ENCODE results near the gene SPAG6. TPM values are rescaled to one million over a fixed set of nuclear protein-coding genes. Genes with fewer than 3 reads are reported as not detected.

Gene SPAG6
- total RNA-seq, 1 experiment from 2014 or later, result 0.79 TPM

DNA sequence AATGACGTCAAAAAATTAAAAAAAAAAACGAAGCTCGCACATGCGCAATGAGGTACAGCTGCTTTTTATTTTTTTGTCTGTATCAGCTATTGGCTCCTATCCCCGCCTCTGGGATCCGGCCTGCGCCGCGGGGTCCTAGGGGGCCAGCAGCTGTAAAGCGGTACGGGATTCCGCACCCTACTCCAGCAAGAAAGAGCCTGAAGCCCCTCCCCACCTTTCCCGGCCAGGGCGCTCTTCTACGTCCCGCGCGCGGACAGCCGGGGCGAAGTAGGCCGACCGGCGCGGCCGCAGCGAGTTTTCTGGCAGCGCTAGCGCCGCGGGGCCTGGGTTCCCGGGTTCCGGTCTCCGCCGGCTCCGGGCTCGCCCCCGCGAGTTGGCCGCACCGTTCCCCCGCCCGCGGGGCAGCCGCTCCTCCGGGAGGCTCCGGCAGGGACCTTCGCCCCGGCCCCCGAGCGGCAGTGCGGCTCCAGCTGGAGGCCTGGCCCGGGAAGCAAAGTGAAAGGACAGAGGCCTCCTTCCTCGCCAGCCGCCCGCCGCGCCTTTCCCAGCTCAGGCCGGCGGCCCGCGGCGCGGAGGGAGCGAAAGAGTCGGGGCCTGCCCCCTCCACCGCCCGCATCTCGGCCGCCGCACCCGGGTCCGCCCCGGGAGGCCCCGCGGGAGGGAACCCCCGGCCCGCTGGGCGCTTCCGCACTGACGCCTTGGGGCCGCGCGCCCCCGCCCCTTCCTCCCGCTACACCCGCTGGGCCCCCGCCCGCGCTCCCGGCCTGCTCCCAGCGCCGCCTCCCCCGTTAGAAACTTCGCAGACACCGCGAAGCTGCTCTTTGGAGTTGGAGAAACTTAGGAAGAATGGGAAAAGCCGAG, 4.7 kb upstream of the SPAG6 start:
- no TSS peak for BruUV-seq (replicated peaks)
- H3K4me3 Mint-ChIP-seq (ENCODE audit: unreplicated experiment), result peak overlapping the region; percentile 91
- Histone ChIP-seq H3K36me3 (ENCODE audit: control insufficient read depth, insufficient read depth, low read length) (no peaks in the 10 kb centered on the region), H3K27me3 (replicated peaks; ENCODE audit: control insufficient read depth, insufficient read depth, low read length) (no peaks in the 10 kb centered on the region; the same call in 1 of the 2 replicates), H3K4me3 (ENCODE audit: low read depth, low read length) (peak overlapping the region; percentile 74), H3K4me1 (peaks cover 5% of the 10 kb centered on the region; the same call in 1 of the 2 replicates), H3K9me3 (no peaks in the 10 kb centered on the region)
- H3K36me3 Mint-ChIP-seq (ENCODE audit: insufficient read depth, unreplicated experiment), result peaks cover 12% of the 10 kb centered on the region
- DNase-seq, result peak; percentile 70 to 82
- intact Hi-C loops (cut with micrococcal nuclease; ENCODE audit: unreplicated experiment), result loop anchor here (1.0 to 5.0 kb wide), 4 partner anchors 18 to 97 kb away; partner anchors contain the start of gene COMMD3
- peaks cover 5% of the 10 kb centered on the region for H3K27me3 Mint-ChIP-seq (ENCODE audit: insufficient read depth, unreplicated experiment)
- POLR2A ChIA-PET, result interaction anchor here (0.5 to 1.2 kb wide), 13 partner anchors 13 to 821 kb away, joined by 3 to 16 read pairs (median 4); partner anchors contain the start of gene COMMD3
- H3K27ac Mint-ChIP-seq (ENCODE audit: unreplicated experiment), result peak overlapping the region; percentile 93
- no peak for TF ChIP-seq CTCF (IDR thresholded peaks at IDR 0.05; ENCODE audit: insufficient read depth in 1 of 2, low read depth in 1 of 2, low read length in 1 of 2, severe bottlenecking in 1 of 2, unreplicated experiment in 1 of 2)
- peaks cover 7% of the 10 kb centered on the region for H3K4me1 Mint-ChIP-seq (ENCODE audit: low read depth, unreplicated experiment)
- H3K9me3 Mint-ChIP-seq (ENCODE audit: unreplicated experiment), result no peaks in the 10 kb centered on the region
- CTCF ChIA-PET, result interaction anchor here (0.6 to 1.3 kb wide), 14 partner anchors 16 to 1470 kb away, joined by 3 to 10 read pairs (median 3); partner anchors contain the start of gene COMMD3

DNA sequence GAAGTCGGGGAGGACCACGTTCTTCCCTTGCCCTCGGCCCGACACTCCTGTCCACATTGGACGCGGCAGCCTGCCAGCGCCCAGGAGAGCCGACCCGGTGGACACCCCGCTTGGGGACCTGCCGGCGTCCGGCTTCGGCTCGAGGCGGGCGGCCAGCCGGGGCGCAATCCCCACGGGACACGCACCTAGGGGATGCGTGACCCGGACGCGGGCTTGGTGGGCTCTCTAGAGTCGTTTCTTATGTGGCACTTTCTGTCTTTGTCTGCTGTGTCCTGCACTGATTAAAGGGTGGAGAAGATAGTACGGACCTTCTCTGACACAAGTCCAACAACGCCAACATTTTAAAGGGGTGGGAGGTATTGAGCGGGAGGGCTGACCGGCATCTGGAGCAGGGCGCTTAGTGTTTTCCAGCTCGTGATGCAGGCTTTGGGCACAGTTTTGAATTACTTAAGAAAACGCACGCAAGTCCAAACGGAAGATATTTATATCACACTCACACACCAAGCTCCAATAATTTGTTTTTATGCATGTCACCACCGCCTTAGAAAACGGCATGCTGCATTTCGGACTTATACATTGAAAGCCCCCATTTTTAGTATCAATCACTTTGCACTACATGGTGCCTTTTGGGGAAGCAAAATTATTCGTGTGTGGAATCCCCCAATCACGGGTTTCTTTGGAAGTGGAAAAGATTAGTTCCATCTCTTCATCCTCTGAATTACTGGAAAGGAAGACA, 3.9 kb upstream of the SPAG6 start:
- Histone ChIP-seq H3K4me3 (ENCODE audit: low read depth, low read length) (peak overlapping the region; percentile 74), H3K36me3 (ENCODE audit: control insufficient read depth, insufficient read depth, low read length) (no peaks in the 10 kb centered on the region), H3K27me3 (replicated peaks; ENCODE audit: control insufficient read depth, insufficient read depth, low read length) (no peaks in the 10 kb centered on the region; the same call in 1 of the 2 replicates), H3K4me1 (peaks cover 5% of the 10 kb centered on the region; the same call in 1 of the 2 replicates), H3K9me3 (no peaks in the 10 kb centered on the region)
- CTCF ChIA-PET, result interaction anchor here (0.6 to 1.3 kb wide), 3 partner anchors 15 to 360 kb away, joined by 3 to 6 read pairs (median 3); no protein-coding TSS in a partner anchor
- POLR2A ChIA-PET, result interaction anchor here (0.7 to 1.2 kb wide), 4 partner anchors 13 to 190 kb away, joined by 4 to 8 read pairs (median 4); no protein-coding TSS in a partner anchor
- TF ChIP-seq CTCF (IDR thresholded peaks at IDR 0.05; ENCODE audit: insufficient read depth in 1 of 2, low read depth in 1 of 2, low read length in 1 of 2, severe bottlenecking in 1 of 2, unreplicated experiment in 1 of 2), result no peak
- H3K27ac Mint-ChIP-seq (ENCODE audit: unreplicated experiment), result no peak overlapping the region
- intact Hi-C loops (cut with micrococcal nuclease; ENCODE audit: unreplicated experiment), result loop anchor here (5.0 kb wide), 1 partner anchor 96 kb away; no protein-coding TSS in a partner anchor
- peaks cover 12% of the 10 kb centered on the region for H3K36me3 Mint-ChIP-seq (ENCODE audit: insufficient read depth, unreplicated experiment)
- H3K4me3 Mint-ChIP-seq (ENCODE audit: unreplicated experiment), result peak overlapping the region; percentile 91
- BruUV-seq (replicated peaks), result TSS peak; percentile 64
- peaks cover 5% of the 10 kb centered on the region for H3K9me3 Mint-ChIP-seq (ENCODE audit: unreplicated experiment)
- H3K4me1 Mint-ChIP-seq (ENCODE audit: low read depth, unreplicated experiment), result peaks cover 7% of the 10 kb centered on the region
- DNase-seq, result no peak
- H3K27me3 Mint-ChIP-seq (ENCODE audit: insufficient read depth, unreplicated experiment), result peaks cover 6% of the 10 kb centered on the region

DNA sequence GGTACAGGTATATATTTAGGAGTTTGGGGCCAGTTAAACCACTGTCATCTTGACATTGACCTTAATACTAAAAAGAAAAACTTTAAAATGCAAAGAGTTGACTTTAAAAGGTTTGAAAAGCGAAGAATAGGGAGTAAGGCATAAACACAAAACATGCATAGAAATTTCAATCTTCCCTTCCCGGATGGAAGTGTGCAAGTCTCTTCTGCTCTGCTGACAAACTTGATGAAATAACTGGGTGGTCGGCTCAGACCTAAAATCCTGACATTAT, 3.4 kb upstream of the SPAG6 start:
- no peak overlapping the region for H3K27ac Mint-ChIP-seq (ENCODE audit: unreplicated experiment)
- H3K27me3 Mint-ChIP-seq (ENCODE audit: insufficient read depth, unreplicated experiment), result peaks cover 7% of the 10 kb centered on the region
- peaks cover 10% of the 10 kb centered on the region for H3K9me3 Mint-ChIP-seq (ENCODE audit: unreplicated experiment)
- TF ChIP-seq CTCF (IDR thresholded peaks at IDR 0.05; ENCODE audit: insufficient read depth in 1 of 2, low read depth in 1 of 2, low read length in 1 of 2, severe bottlenecking in 1 of 2, unreplicated experiment in 1 of 2), result no peak
- no peaks in the 10 kb centered on the region for H3K9me3 ChIP-seq
- ChIA-PET CTCF (no interaction called here), POLR2A (no interaction called here)
- peaks cover 12% of the 10 kb centered on the region for H3K36me3 Mint-ChIP-seq (ENCODE audit: insufficient read depth, unreplicated experiment)
- H3K36me3 ChIP-seq (ENCODE audit: control insufficient read depth, insufficient read depth, low read length), result no peaks in the 10 kb centered on the region
- DNase-seq, result no peak
- no peak overlapping the region for H3K4me3 ChIP-seq (ENCODE audit: low read depth, low read length)
- peaks cover 5% of the 10 kb centered on the region; the same call in 1 of the 2 replicates for H3K4me1 ChIP-seq
- no TSS peak for BruUV-seq (replicated peaks)
- H3K4me3 Mint-ChIP-seq (ENCODE audit: unreplicated experiment), result peak overlapping the region; percentile 91
- H3K27me3 ChIP-seq (replicated peaks; ENCODE audit: control insufficient read depth, insufficient read depth, low read length), result no peaks in the 10 kb centered on the region; the same call in 1 of the 2 replicates
- intact Hi-C loops (cut with micrococcal nuclease; ENCODE audit: unreplicated experiment), result loop anchor here (5.0 kb wide), 1 partner anchor 95 kb away; no protein-coding TSS in a partner anchor
- peaks cover 7% of the 10 kb centered on the region for H3K4me1 Mint-ChIP-seq (ENCODE audit: low read depth, unreplicated experiment)

All from Caco-2 (cell line).